Epithelial cell of proximal tubule (primary cell): ENCODE results near the gene CHGA. TPM values are rescaled to one million over a fixed set of nuclear protein-coding genes. Genes with fewer than 3 reads are reported as not detected.

Source experiments
- DNase-seq: peaks from one replicate; pipeline ENCODE4 v3.0.0-alpha.2; 2011; ENCODE audit warnings: low read depth
- H3K4me3 ChIP-seq: 2 replicates; pipeline ENCODE4 v1.5.1; 2011; ENCODE audit warnings: low read depth, mild to moderate bottlenecking, low read length
- CTCF ChIP-seq: conservative IDR thresholded peaks from 2 replicates; pipeline ENCODE4 v1.5.1; 2012; ENCODE audit warnings: low read depth, mild to moderate bottlenecking, low read length
- total RNA-seq: library from RNA; depleted of rRNA; stranded (reverse); fragments of >200 nt; gene quantifications from 2 replicates; pipeline ENCODE4 v1.2.3, GENCODE V29; 2015

Gene CHGA
- total RNA-seq, 1 donor from 2014 or later = not detected

GRCh38 chr14:92939699-92940098 is 16.7 kb downstream of the CHGA start:
- DNase-seq = no peak
- H3K4me3 ChIP-seq = no peak overlapping the region
- no peak for TF ChIP-seq CTCF

GRCh38 chr14:92940543-92940942 is 17.6 kb downstream of the CHGA start:
- no peak overlapping the region for H3K4me3 ChIP-seq

GRCh38 chr14:92941531-92941930 is 18.6 kb downstream of the CHGA start:
- no peak for TF ChIP-seq CTCF
- H3K4me3 ChIP-seq = no peak overlapping the region
- no peak for DNase-seq

More at GRCh38 chr14:92940543-92940942, 17.6 kb downstream of the CHGA start:
- DNase-seq = no peak
- no peak for TF ChIP-seq CTCF

GRCh38 chr14:92942136-92942535 is 19.2 kb downstream of the CHGA start:
- TF ChIP-seq CTCF = no peak
- DNase-seq = no peak
- H3K4me3 ChIP-seq = no peak overlapping the region

- H3K4me3 ChIP-seq = no peak overlapping the region
- no peak for TF ChIP-seq CTCF
- DNase-seq = no peak
Measured at GRCh38 chr14:92942576-92942975, 19.6 kb downstream of the CHGA start.

GRCh38 chr14:92942976-92943710 is 20.2 kb downstream of the CHGA start:
- no peak for DNase-seq
- no peak overlapping the region for H3K4me3 ChIP-seq
- no peak for TF ChIP-seq CTCF

- H3K4me3 ChIP-seq = no peak overlapping the region
Measured at GRCh38 chr14:92943855-92944570, 21.1 kb downstream of the CHGA start.

More at GRCh38 chr14:92943855-92944570, 21.1 kb downstream of the CHGA start:
- TF ChIP-seq CTCF = no peak
- no peak for DNase-seq
